Fibroblast of skin of right biceps (primary cell): ENCODE results near the gene FAM180A.
"Not testable (repeated sequence)": the region's sequence is repeated elsewhere in the genome, so short reads cannot be mapped to it uniquely, and the experiment has no call there.

Experiments
- DNase-seq: peaks from one replicate; pipeline ENCODE4 v3.0.0-alpha.2; 2013

The FAM180A gene

DNA sequence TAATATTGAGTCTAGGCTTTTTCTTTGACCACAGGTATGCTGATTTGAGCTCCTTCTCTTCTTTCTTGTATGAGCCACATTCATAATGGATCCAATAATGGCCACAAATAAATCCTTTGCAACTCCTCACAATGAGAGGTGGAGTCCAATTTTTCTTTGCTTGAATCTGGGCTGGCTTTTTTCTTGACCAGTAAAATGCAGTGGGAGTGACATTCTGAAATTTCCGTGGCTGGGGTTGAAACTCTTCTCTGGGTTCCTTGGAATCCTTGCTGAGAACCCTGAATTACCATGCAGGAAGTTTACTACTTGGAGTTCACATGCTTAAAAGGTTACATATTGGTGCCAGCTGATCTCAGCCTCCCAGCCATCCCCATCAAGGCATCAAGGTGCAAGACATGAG is 22.4 kb upstream of the FAM180A start:
- no peak for DNase-seq

GRCh38 chr7:135770139-135770710 is 21.6 kb upstream of the FAM180A start:
- no peak for DNase-seq

DNA sequence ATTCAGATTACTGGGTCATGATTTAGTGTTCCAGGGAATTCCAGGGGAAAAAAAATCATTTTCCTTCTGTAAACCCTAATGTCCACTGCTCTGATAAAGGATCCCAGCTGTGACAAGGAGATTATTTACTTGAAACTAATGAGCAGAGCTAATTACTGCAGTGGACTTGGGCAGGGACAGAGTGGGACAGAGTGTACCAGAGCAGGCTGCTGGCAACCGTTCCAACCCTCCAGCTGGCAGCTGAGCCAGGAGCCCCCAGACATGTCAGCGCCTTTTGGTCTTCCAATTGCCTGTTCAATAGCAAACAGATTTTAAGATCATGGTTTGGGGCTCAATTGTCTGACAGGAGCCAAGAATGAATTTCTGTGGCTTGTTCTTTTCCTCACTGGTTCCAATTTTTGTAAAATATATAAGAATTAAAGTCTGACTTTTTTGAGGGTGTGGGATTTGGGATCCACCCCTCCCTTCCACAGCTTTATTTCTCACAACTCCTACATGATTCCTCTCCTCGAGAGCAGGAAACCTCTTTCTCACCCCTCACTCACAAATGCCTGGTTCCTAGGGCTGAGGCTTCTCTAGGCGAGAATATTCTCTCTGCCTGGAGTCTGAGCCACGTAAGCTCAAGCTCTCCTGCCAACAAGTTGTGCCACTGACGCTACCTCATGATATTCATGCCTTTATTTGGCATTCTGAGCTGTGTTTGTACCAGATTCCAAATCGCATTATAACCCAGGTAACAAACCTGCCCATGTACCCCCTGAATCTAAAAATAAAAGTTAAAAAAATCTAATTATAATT is 20.6 kb upstream of the FAM180A start:
- DNase-seq, result no peak

- no peak for DNase-seq
Measured at GRCh38 chr7:135768467-135768866, 19.9 kb upstream of the FAM180A start.

DNA sequence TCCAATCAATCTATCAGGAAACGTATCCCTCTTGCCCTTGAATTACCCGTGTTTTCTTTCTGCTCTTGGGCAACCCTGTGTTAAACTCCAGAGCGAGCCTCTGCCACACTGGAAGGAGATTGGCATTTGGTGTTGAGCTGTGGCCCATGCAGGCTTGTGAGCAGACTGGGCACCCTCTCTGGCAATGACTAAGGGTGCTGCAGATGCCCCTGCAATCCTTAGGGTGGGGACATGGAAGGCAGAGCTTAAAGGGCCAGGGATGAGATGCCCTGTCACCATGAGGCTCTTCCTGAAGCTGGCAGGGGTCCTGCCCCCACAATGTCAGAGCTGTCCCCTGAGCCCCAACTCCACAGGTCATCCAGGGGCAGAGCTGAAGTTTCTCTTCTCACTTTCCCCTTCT is 19.5 kb upstream of the FAM180A start:
- no peak for DNase-seq

DNA sequence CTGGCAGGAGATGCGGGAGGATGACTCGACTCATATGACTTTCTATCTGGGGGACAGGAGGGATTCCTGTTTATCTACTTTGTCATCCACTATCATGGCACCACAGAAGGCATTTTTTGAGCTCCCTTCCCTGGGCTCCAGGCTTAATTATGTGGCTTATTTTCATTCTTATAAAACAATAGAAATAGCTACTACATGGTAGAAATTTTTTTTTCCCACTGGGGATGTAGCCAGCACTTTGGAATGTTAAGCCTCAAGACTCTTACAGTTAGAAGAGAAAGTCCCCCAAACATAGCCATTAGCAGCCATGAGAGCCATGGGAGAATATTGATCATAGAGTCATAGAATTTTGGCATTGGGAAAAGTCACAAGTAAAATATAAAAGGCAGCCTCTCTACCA is 14.6 kb upstream of the FAM180A start:
- DNase-seq, result peak; percentile 75

- peak; percentile 86 for DNase-seq
Measured at GRCh38 chr7:135761751-135762488, 13.3 kb upstream of the FAM180A start.

- no peak for DNase-seq
Measured at GRCh38 chr7:135759532-135759931, 10.9 kb upstream of the FAM180A start.

GRCh38 chr7:135758531-135758932 is 9.9 kb upstream of the FAM180A start:
- peak; percentile 79 for DNase-seq

- DNase-seq, result peak; percentile 87
Measured at GRCh38 chr7:135757719-135758411, 9.3 kb upstream of the FAM180A start.

DNA sequence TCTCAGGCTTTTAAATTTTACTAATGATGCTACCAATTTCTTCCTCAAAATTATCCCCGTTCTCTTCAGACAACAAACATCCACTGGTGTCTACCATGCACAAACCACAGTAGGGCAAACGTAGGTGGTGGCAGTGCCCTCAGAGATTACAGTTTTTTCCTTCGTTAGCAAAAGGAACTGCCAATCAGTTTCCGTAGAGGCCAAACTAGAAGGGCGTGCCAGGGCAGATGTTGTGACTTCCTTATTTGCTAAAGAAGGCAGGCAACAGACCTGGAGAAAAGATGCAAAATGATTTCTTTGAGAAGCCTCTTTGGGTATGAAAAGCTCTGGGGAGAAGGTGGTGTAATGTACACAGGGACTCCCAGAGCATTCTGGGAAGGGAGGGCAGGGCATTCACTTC is 7.6 kb upstream of the FAM180A start:
- DNase-seq, result no peak

GRCh38 chr7:135755351-135755753 is 6.7 kb upstream of the FAM180A start:
- no peak for DNase-seq

DNA sequence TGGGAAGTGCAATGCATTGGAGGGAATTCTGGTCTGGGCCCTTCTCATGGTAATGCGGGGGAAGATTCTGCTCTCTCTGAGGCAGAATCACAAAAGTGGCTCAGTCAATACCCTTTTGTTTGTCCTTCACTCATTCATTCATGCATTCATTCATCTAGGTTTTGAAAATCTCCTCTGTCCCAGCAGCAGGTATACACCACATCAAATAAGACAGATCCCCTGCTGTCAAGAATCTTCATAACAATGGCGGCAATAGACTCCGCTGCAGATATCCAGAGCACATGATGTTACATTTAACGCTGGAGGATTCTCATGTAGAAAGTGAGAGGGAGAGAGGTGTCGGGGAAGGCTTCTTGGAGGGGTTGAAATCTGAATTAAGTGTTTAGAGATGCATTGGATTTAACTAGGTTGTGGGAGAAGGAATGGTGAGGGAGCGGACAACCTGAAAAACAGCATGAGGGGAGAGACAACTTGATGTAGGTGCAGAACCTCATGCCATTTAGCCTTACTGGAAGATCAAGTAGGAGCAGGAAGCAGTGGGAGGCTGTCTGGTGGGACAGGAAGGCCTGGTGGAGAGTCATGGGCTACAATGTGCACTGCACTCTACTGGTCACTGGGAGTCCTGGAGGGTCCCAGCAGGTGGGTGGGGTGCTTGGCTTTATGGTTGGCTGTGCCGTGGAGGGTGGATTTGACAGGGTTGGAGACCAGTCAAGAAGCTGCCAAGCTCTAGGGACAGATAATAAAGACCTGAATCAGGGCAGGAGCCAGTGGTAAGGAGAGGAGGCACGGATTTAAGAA is 5.2 kb upstream of the FAM180A start:
- DNase-seq, result no peak

DNA sequence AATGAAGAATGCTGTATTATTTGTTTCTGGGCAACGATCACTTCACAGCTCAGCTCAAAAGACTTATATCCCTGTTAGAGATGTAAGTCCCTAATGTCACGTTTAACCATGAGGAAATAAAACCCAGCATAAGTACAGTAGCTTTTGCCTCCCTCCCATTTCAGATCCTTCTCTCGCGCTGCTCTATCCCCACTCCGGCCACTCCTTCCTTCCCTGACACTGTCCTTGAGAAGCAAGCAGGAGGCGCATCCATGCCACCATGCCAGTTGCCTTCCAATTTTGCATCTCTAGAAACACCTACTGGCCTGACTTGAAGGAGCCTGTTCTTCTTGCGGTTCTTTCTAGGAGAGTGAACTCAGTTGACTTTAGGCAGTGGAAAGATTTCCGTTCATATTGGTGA is 1.2 kb downstream of the FAM180A start:
- no peak for DNase-seq

GRCh38 chr7:135745703-135746312 is 2.8 kb downstream of the FAM180A start:
- DNase-seq, result peak; percentile 99

DNA sequence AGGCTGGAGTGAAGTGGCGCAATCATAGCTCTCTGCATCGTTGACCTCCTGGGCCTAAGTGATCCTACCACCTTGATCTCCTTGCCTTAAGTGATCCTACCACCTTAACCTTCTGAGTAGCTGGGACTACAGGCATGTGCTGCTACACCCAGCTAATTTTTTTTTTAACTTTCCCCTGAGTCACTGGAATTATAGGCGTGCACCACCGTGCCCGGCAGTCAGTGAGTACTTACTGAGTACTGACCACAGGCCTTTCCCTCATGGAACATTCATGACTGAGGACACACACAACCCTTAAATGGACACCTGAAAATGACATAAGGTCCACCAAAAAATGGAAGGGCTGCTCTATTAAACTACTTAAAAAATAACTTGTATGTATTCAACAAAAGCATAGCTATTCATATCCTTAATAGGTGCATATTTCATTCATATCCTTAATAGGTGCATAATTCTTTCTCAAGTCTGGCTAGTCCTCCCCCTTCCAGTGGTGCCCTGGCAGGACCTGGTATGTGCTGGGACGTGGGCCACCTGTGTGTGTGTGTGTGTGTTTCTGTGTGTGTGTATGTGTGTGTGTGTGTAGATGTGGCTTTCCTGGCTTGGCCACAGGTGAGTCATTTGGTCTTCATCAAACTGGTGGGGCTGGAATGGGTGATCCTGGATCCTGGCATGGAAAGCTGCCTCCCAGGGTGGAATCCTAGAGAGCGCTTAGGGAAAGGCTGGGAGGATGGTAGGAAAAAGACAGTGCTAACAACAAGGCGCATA is 3.5 kb downstream of the FAM180A start:
- peak; percentile 87 for DNase-seq

DNA sequence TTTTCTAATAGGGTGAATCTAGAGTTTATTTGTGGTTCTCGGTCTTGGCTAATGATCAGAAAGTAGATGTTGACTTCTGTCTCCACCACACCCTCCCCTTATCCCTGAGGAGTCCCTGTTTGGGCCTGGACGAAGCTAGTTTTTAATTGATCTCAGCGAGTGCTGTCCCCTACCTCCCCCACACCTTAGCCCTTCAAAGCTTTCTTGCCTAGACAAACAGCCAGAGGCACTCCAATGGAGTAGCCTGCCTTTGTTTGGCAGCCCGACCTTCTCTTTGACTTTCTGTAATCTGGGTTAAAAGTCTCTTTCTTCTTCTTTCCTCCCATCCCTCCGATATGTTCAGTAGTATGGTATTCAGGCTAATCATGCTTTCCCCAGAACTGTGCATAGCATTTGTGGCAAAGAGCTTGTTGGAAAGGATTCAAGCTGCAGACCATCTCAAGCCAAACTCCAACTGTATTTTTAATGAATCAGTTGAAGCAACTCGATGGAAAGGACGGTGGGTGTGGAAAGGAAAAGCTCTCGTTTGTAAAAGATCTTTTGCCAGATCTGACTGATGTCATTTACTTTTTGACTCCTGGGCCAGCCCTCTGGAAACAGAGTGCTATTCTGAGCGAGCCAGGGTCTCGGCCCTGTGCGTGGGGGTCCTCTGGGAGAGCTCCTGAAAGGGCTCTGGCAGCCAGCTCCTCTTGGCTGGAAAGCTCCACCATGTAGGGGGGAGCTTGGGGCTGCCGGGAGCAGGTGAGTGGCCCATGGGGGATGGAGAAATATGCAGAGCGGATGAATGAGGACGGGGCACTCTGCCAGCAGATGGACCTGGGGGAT is 4.5 kb downstream of the FAM180A start:
- DNase-seq, result peak; percentile 89

GRCh38 chr7:135742371-135742770 is 6.2 kb downstream of the FAM180A start:
- no peak for DNase-seq

DNA sequence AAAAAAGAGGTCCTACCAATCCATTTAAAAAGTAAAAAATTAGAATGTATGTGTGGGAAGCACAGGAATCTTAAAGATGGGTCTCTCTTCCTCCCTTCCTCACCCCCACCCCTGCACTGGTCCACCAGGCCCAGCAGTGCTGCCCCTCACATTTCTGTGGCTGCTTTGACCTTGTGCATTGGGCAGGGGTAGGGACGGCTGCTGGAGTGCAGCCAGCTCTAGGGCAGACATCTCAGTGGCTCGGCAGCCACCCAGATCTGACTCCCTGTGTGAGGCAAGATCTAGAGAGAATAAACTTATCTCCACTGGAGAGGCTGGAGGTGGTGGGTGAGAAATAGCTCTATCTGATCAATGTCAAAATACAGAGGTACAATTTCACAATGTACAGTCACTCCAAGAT is 6.7 kb downstream of the FAM180A start:
- DNase-seq, result no peak

- DNase-seq, result no peak
Measured at GRCh38 chr7:135740889-135741288, 7.7 kb downstream of the FAM180A start.

DNA sequence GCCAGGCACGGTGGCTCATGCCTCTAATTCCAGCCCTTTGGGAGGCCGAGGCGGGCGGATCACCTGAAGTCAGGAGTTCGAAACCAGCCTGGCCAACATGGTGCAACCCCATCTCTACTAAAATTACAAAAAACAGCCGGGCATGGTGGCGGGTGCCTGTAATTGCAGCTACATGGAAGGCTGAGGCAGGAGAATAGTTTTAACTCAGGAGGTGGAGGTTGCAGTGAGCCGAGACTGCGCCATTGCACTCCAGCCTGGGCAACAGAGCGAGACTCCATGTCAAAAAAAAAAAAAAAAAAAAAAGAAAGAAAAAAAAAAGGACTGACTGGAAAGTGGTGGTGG is 11.3 kb downstream of the FAM180A start:
- not testable (repeated sequence) for DNase-seq
